Measurements from ENCODE around the gene HRG.
A peak's percentile ranks its signal among the peaks of the same experiment; 100 is the strongest.

HRG gene

GRCh38 chr3:186642014-186642413 lies 23.8 kb upstream of the HRG start:
- in situ Hi-C loops (cut with HindIII; ENCODE audit: low pct_unique_long_range_greater_than_20kb, low sequenced_read_pairs) = no loop called here
- no peak for TF ChIP-seq JUND (IDR thresholded peaks at IDR 0.05; ENCODE audit: low read depth)
- no peak for DNase-seq (ENCODE audit: low read depth in 1 of 2, low spot score in 1 of 2)

DNA sequence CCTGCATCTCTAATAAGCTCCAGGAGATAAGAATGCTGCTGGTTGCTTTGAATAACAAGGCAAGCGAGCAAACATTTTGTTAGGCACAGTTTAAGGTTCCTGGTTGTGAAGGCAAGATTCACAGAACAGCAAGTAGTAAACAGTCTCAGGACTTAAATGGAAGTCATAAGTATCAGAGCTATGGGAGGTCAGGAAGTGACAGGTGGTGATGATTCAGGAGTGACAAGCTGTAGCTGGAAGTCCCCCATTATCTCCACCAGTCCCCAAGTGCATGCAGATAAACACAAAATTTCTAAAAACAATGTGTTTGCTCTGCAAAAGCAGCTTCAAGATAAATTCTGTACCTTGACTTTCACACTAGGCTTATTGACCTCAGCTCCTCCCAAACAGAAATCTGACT lies 22.3 kb upstream of the HRG start:
- TF ChIP-seq JUND (IDR thresholded peaks at IDR 0.05; ENCODE audit: low read depth) = no peak
- DNase-seq (ENCODE audit: low read depth in 1 of 2, low spot score in 1 of 2) = no peak
- in situ Hi-C loops (cut with HindIII; ENCODE audit: low pct_unique_long_range_greater_than_20kb, low sequenced_read_pairs) = no loop called here

DNA sequence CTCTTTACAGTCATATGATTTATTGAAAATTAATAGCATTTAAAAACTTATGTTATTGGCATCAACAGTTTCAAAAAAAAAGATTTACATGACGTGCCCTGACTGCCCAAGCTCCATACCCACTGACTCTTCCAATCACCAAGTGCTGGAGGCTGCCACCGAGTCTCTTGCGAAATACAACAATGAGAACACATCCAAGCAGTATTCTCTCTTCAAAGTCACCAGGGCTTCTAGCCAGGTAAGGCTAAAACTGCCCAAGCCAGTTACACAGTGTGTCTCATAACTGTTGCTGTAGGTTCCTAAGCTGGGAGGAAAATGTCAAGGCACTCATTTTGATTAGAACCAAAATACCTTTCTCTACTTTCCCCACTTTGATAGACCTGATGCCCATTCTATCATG lies 21.1 kb upstream of the HRG start:
- TF ChIP-seq JUND (IDR thresholded peaks at IDR 0.05; ENCODE audit: low read depth) = no peak
- in situ Hi-C loops (cut with HindIII; ENCODE audit: low pct_unique_long_range_greater_than_20kb, low sequenced_read_pairs) = no loop called here
- DNase-seq (ENCODE audit: low read depth in 1 of 2, low spot score in 1 of 2) = peak; percentile 80 to 95

DNA sequence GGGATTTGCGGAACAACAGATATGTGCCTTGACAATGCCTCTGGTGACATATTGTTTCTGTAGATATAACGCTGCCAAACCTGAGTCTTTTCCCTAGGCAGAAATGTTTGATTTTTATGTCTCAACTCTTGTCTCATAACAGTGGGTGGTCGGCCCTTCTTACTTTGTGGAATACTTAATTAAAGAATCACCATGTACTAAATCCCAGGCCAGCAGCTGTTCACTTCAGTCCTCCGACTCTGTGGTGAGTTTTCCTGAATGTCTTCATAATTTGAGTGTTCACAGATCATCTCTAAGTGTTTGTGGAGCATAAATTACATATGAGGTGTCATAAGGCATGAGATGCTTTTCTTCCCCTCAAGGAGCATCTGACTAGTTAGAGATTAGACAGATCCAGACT lies 19.7 kb upstream of the HRG start:
- DNase-seq (ENCODE audit: low read depth in 1 of 2, low spot score in 1 of 2) = no peak
- in situ Hi-C loops (cut with HindIII; ENCODE audit: low pct_unique_long_range_greater_than_20kb, low sequenced_read_pairs) = no loop called here

DNA sequence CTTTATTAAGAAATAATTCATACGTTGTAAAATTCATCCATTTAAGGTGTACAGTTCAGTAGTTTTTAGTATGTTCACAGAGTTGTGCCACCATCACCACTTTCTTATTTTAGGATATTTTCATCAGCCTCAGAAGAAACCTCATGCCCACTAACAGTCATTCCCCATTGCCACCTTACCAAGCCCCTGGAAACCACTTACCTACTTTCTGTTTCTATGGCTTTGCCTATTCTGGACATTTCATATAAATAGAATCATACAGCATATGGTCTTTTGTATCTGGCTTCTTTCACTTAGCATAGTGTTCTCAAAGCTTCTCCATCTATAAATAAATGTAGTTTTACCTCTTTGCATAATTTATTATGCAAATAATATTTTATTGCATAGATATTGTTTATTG lies 19.0 kb upstream of the HRG start:
- DNase-seq (ENCODE audit: low read depth in 1 of 2, low spot score in 1 of 2) = no peak
- TF ChIP-seq JUND (IDR thresholded peaks at IDR 0.05; ENCODE audit: low read depth) = no peak
- in situ Hi-C loops (cut with HindIII; ENCODE audit: low pct_unique_long_range_greater_than_20kb, low sequenced_read_pairs) = no loop called here

More for the DNA sequence above, 19.7 kb upstream of the HRG start:
- TF ChIP-seq JUND (IDR thresholded peaks at IDR 0.05; ENCODE audit: low read depth) = no peak

DNA sequence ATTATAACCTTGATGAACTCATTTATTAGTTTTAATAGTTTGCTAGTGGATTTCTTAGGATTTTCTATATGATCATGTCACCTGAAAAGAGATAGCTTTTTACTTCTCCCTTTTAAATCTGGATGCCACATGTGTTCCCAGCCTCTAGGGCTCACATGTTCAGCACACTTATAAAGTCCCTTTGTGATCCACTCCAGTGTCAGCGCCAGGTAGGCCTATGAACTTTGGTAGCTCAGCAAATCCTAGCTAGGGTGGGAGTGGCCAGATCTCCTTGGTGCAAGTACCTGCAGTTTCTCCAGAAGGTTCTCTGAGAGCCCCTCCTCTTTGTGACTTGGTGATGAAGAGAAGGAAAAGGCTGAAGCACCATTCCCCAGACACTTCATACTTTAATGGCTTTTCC lies 17.0 kb upstream of the HRG start:
- in situ Hi-C loops (cut with HindIII; ENCODE audit: low pct_unique_long_range_greater_than_20kb, low sequenced_read_pairs) = no loop called here
- no peak for TF ChIP-seq JUND (IDR thresholded peaks at IDR 0.05; ENCODE audit: low read depth)
- DNase-seq (ENCODE audit: low read depth in 1 of 2, low spot score in 1 of 2) = no peak

DNA sequence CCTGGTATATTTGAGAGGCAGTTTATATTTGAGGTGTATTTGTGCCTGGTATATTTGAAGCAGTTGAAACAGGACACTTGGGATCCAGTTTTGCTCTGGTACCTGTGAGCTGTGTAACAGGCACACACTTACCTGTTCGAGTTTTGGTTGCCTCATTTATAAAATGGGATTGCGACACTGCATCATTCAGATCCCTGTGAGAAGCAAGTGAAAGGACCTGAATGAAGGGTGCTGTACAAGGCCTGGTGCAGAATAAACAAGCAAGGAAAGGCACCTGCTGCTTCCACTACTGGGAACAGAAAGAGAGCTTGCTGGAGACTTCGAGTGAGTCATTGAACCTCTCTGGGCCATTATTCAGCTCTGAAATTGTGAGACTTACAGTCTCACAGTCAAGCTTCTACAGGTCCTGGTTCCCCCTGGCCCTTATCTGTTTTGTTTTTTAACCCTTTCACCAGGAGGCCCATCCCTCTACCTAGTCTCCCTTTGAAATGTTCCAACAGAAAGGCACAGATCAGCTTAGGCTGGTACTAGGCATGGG lies 14.1 kb upstream of the HRG start:
- DNase-seq (ENCODE audit: low read depth in 1 of 2, low spot score in 1 of 2) = no peak
- in situ Hi-C loops (cut with HindIII; ENCODE audit: low pct_unique_long_range_greater_than_20kb, low sequenced_read_pairs) = no loop called here
- TF ChIP-seq JUND (IDR thresholded peaks at IDR 0.05; ENCODE audit: low read depth) = no peak

GRCh38 chr3:186653080-186653707 lies 12.6 kb upstream of the HRG start:
- TF ChIP-seq JUND (IDR thresholded peaks at IDR 0.05; ENCODE audit: low read depth) = no peak
- no peak for DNase-seq (ENCODE audit: low read depth in 1 of 2, low spot score in 1 of 2)
- in situ Hi-C loops (cut with HindIII; ENCODE audit: low pct_unique_long_range_greater_than_20kb, low sequenced_read_pairs) = no loop called here

DNA sequence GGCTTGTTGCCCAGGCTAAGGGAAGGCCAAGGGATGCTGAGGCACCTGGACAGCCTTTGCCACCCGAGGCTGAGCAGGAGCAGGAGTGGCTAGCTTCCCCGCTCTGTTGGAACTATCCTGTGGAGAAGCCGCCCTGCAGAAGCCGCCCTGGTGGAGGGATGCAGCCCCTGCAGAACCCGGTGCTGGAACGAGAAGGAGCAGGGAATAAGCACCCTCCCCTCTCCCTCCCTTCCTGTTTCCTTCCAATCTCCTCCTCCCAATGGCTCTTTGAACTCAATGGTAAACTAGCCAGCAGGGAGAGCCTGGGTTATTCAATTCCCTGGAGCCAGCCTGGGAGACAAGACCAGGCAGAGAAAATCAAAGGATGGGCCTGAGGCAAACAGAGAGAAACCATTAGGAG lies 11.8 kb upstream of the HRG start:
- in situ Hi-C loops (cut with HindIII; ENCODE audit: low pct_unique_long_range_greater_than_20kb, low sequenced_read_pairs) = no loop called here
- DNase-seq (ENCODE audit: low read depth in 1 of 2, low spot score in 1 of 2) = peak in 1 of 2 experiments; percentile 26
- no peak for TF ChIP-seq JUND (IDR thresholded peaks at IDR 0.05; ENCODE audit: low read depth)

GRCh38 chr3:186663361-186664118 lies 2.3 kb upstream of the HRG start:
- TF ChIP-seq JUND (IDR thresholded peaks at IDR 0.05; ENCODE audit: low read depth) = no peak
- in situ Hi-C loops (cut with HindIII; ENCODE audit: low pct_unique_long_range_greater_than_20kb, low sequenced_read_pairs) = no loop called here
- DNase-seq (ENCODE audit: low read depth in 1 of 2, low spot score in 1 of 2) = no peak

DNA sequence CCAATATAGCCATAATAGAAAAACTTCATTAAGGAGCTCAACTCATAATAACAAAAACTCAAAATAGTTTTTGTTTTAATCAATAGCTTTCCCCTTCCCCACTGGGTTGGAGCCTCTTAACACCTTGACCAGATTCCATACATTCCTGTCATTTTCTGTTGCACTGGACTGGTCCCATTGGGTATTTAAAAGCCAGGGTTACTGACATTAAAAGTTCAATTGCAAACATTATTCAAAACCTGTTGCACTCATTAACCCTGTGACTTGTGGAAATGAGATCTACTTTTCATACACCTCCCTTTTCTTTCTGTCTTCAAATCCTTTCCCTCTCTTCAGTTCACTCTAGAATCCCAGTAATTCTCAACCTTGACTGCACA lies 1.7 kb upstream of the HRG start:
- no peak for TF ChIP-seq JUND (IDR thresholded peaks at IDR 0.05; ENCODE audit: low read depth)
- in situ Hi-C loops (cut with HindIII; ENCODE audit: low pct_unique_long_range_greater_than_20kb, low sequenced_read_pairs) = no loop called here
- DNase-seq (ENCODE audit: low read depth in 1 of 2, low spot score in 1 of 2) = no peak

- DNase-seq (ENCODE audit: low read depth in 1 of 2, low spot score in 1 of 2) = no peak
- no peak for TF ChIP-seq JUND (IDR thresholded peaks at IDR 0.05; ENCODE audit: low read depth)
- in situ Hi-C loops (cut with HindIII; ENCODE audit: low pct_unique_long_range_greater_than_20kb, low sequenced_read_pairs) = no loop called here
These were observed 1.3 kb upstream of the HRG start for GRCh38 chr3:186664506-186664905.

GRCh38 chr3:186668426-186668825 lies 2.6 kb downstream of the HRG start:
- in situ Hi-C loops (cut with HindIII; ENCODE audit: low pct_unique_long_range_greater_than_20kb, low sequenced_read_pairs) = no loop called here
- TF ChIP-seq JUND (IDR thresholded peaks at IDR 0.05; ENCODE audit: low read depth) = no peak
- no peak for DNase-seq (ENCODE audit: low read depth in 1 of 2, low spot score in 1 of 2)
